ENCODE results near the gene YPEL5. TPM values are rescaled to one million over a fixed set of nuclear protein-coding genes. Genes with fewer than 3 reads are reported as not detected.

The YPEL5 gene
- total and polyA plus RNA-seq, 8 donors: 17.7 to 192 (median 72.0) TPM

DNA sequence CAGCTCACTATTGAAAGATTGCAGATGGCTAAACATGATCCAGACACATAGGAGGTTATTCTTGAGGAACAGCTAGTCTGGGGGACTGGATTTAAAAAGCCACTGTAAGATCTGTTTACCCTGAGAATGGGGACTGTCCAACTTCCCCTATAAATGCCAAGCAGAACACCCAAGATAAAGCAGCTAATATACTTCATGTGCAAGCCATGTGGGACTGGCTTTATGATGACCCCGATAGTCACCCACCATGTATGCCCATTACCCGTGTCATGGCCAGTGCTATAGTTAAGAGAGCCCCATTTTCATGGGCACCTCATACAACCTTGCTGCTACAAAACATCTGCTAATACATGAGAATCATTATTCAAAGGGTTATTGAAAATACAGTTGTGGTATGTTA, 16.0 kb downstream of the YPEL5 start:
- H3K4me3 ChIP-seq: no peak overlapping the region
- no peaks in the 10 kb centered on the region for H3K27me3 ChIP-seq
- WGBS, 5 donors: 89 to 97% (median 93%) methylated on average over 2 of the region's 2 CpGs
- no peak overlapping the region for H3K27ac ChIP-seq
- intact Hi-C loops (cut with DNase I; ENCODE audit: low total_unique reads): no loop called here
- no peaks in the 10 kb centered on the region for H3K9me3 ChIP-seq
- TF ChIP-seq POLR2AphosphoS5 (IDR thresholded peaks at IDR 0.05) (no peak), EP300 (IDR thresholded peaks at IDR 0.05) (no peak), POLR2A (IDR thresholded peaks at IDR 0.05) (no peak), CTCF (IDR thresholded peaks at IDR 0.05) (no peak)
- DNase-seq: no peak
- H3K36me3 ChIP-seq: peaks cover 5 to 39% (median 32%) of the 10 kb centered on the region in 4 donors
- H3K4me1 ChIP-seq: peaks cover 0 to 60% (median 30%) of the 10 kb centered on the region in 4 donors

- WGBS, 5 donors: 27 to 39% (median 34%) methylated on average over 7 of the region's 7 CpGs
- intact Hi-C loops (cut with DNase I; ENCODE audit: low total_unique reads): no loop called here
- no peak for TF ChIP-seq CTCF (IDR thresholded peaks at IDR 0.05)
- no peak for TF ChIP-seq POLR2AphosphoS5 (IDR thresholded peaks at IDR 0.05)
- TF ChIP-seq POLR2A (IDR thresholded peaks at IDR 0.05): no peak
- no peak for TF ChIP-seq EP300 (IDR thresholded peaks at IDR 0.05)
Measured at GRCh38 chr2:30164131-30164925, 17.5 kb downstream of the YPEL5 start.

GRCh38 chr2:30165050-30165520, 18.3 kb downstream of the YPEL5 start:
- H3K27ac ChIP-seq: no peak overlapping the region
- no peak for TF ChIP-seq EP300 (IDR thresholded peaks at IDR 0.05)
- TF ChIP-seq POLR2A (IDR thresholded peaks at IDR 0.05): no peak
- TF ChIP-seq POLR2AphosphoS5 (IDR thresholded peaks at IDR 0.05): peak in 1 of 3 donors; percentile 64
- TF ChIP-seq CTCF (IDR thresholded peaks at IDR 0.05): peak in 5 of 7 experiments; percentile 76 to 88 (median 84)
- no peak overlapping the region for H3K4me3 ChIP-seq
- intact Hi-C loops (cut with DNase I; ENCODE audit: low total_unique reads): loop anchor here (5.0 kb wide), 1 partner anchor 542 kb away; no protein-coding TSS in a partner anchor
- no peaks in the 10 kb centered on the region for H3K27me3 ChIP-seq
- peak; percentile 39 to 93 for DNase-seq
- H3K4me1 ChIP-seq: peaks cover 0 to 41% (median 20%) of the 10 kb centered on the region in 4 donors
- peaks cover 0 to 16% (median 9%) of the 10 kb centered on the region in 4 donors for H3K36me3 ChIP-seq
- no peaks in the 10 kb centered on the region for H3K9me3 ChIP-seq
- 13 to 18% (median 17%) methylated on average over 7 of the region's 7 CpGs for WGBS, 5 donors

More at GRCh38 chr2:30164131-30164925, 17.5 kb downstream of the YPEL5 start:
- Histone ChIP-seq H3K27ac (no peak overlapping the region), H3K4me3 (no peak overlapping the region), H3K9me3 (no peaks in the 10 kb centered on the region), H3K4me1 (peaks cover 0 to 47% (median 23%) of the 10 kb centered on the region in 4 donors), H3K36me3 (peaks cover 0 to 24% (median 17%) of the 10 kb centered on the region in 4 donors), H3K27me3 (no peaks in the 10 kb centered on the region)
- no peak for DNase-seq

- WGBS, 5 donors: 56 to 73% (median 71%) methylated on average over 4 of the region's 4 CpGs
- intact Hi-C loops (cut with DNase I; ENCODE audit: low total_unique reads): loop anchor here (5.0 kb wide), 1 partner anchor 542 kb away; no protein-coding TSS in a partner anchor
- Histone ChIP-seq H3K36me3 (peaks cover 0 to 12% (median 4%) of the 10 kb centered on the region in 4 donors), H3K4me3 (no peak overlapping the region), H3K27ac (no peak overlapping the region), H3K27me3 (no peaks in the 10 kb centered on the region), H3K4me1 (peaks cover 0 to 36% (median 18%) of the 10 kb centered on the region in 4 donors), H3K9me3 (no peaks in the 10 kb centered on the region)
- peak in 1 of 2 donors; percentile 56 for DNase-seq
- no peak for TF ChIP-seq CTCF (IDR thresholded peaks at IDR 0.05)
Measured at GRCh38 chr2:30165617-30166016, 18.8 kb downstream of the YPEL5 start.
